CD14-positive monocyte (primary cell): ENCODE data around the gene SLC22A14. TPM values are rescaled to one million over a fixed set of nuclear protein-coding genes. Genes with fewer than 3 reads are reported as not detected.
A peak's percentile ranks its signal among the peaks of the same experiment; 100 is the strongest.

Source experiments
- DNase-seq, 3 donors: peaks; one replicate each; pipeline ENCODE4 v3.0.0-alpha.2; 2011 to 2022
- H2AFZ ChIP-seq: 2 replicates; pipeline ENCODE4 v1.6.0; 2012; ENCODE audit warnings: mild to moderate bottlenecking, low read depth, low read length, inconsistent platforms; ENCODE audit not compliant: insufficient read depth, poor library complexity, severe bottlenecking
- H3K27ac ChIP-seq, 2 donors: 1 replicate in 1 of 2; 2 replicates in 1 of 2; pipeline ENCODE4 v1.5.1; 2012 to 2013; ENCODE audit warnings: low read length in 2 of 2, control low read depth in 1 of 2, inconsistent platforms in 1 of 2, low read depth in 1 of 2, mild to moderate bottlenecking in 1 of 2
- H3K27me3 ChIP-seq, 2 donors: one replicate each; pipeline versions ENCODE4 v1.6.0 to v1.6.1; 2011 to 2013; ENCODE audit warnings: low read length in 2 of 2; ENCODE audit not compliant: control insufficient read depth in 2 of 2, insufficient read depth in 2 of 2
- H3K36me3 ChIP-seq, 2 donors: replicated peaks in 1 of 2; 1 replicate in 1 of 2; 2 replicates in 1 of 2; pipeline versions ENCODE4 v1.5.1 to v1.6.1; 2012 to 2013; ENCODE audit warnings: low read length in 2 of 2, control low read depth in 1 of 2, inconsistent platforms in 1 of 2, mild to moderate bottlenecking in 1 of 2; ENCODE audit not compliant: insufficient read depth in 2 of 2, control insufficient read depth in 1 of 2
- H3K4me1 ChIP-seq, 2 donors: 1 replicate in 1 of 2; 2 replicates in 1 of 2; pipeline versions ENCODE4 v1.5.1 to v1.6.1; 2012 to 2013; ENCODE audit warnings: low read length in 2 of 2, control low read depth in 1 of 2, inconsistent platforms in 1 of 2, mild to moderate bottlenecking in 1 of 2, moderate library complexity in 1 of 2; ENCODE audit not compliant: insufficient read depth in 2 of 2, control insufficient read depth in 1 of 2
- H3K4me2 ChIP-seq: replicated peaks from 2 replicates; pipeline ENCODE3; 2012; ENCODE audit warnings: low read length, moderate library complexity, mild to moderate bottlenecking; ENCODE audit not compliant: poor library complexity, severe bottlenecking; ENCODE audit errors: extremely low read depth
- H3K4me3 ChIP-seq, 3 experiments: fragments of 200-600 bp in 1 of 3; sonication (generic) in 1 of 3; replicated peaks in 1 of 3; 1 replicate in 2 of 3; 2 replicates in 1 of 3; pipeline ENCODE4 v1.5.1; 2011 to 2013; ENCODE audit warnings: low read length in 3 of 3, mild to moderate bottlenecking in 3 of 3, control low read depth in 2 of 3, low read depth in 2 of 3, inconsistent platforms in 1 of 3, moderate library complexity in 1 of 3
- H3K79me2 ChIP-seq: 2 replicates; pipeline ENCODE4 v1.6.0; 2012; ENCODE audit warnings: mild to moderate bottlenecking, control low read depth, inconsistent platforms, low read length, moderate library complexity; ENCODE audit not compliant: insufficient read depth
- H3K9ac ChIP-seq: 2 replicates; pipeline ENCODE4 v1.6.0; 2017; ENCODE audit warnings: low read length, mild to moderate bottlenecking; ENCODE audit not compliant: insufficient read depth, poor library complexity, severe bottlenecking
- H3K9me3 ChIP-seq, 2 donors: replicated peaks in 1 of 2; 1 replicate in 1 of 2; 2 replicates in 1 of 2; pipeline versions ENCODE4 v1.5.1 to v1.6.1; 2012 to 2013; ENCODE audit warnings: low read length in 2 of 2, control low read depth in 1 of 2; ENCODE audit not compliant: control insufficient read depth in 1 of 2, insufficient read depth in 1 of 2
- H4K20me1 ChIP-seq: 2 replicates; pipeline ENCODE4 v1.6.0; 2012; ENCODE audit warnings: mild to moderate bottlenecking, low read length, control low read depth, moderate library complexity; ENCODE audit not compliant: insufficient read depth
- H3K27ac Mint-ChIP-seq, 7 donors: one replicate each; pipeline ENCODE4 v1.8.0; 2020; ENCODE audit warnings: mild to moderate bottlenecking in 7 of 7, mixed read lengths in 7 of 7, moderate library complexity in 6 of 7, inconsistent platforms in 2 of 7
- H3K27me3 Mint-ChIP-seq, 3 donors: one replicate each; pipeline ENCODE4 v1.8.0; 2021 to 2022; ENCODE audit warnings: low read depth in 3 of 3, mild to moderate bottlenecking in 3 of 3, mixed read lengths in 3 of 3, moderate library complexity in 3 of 3, inconsistent platforms in 1 of 3
- H3K36me3 Mint-ChIP-seq, 2 donors: one replicate each; pipeline ENCODE4 v1.8.0; 2020; ENCODE audit warnings: mixed read lengths in 2 of 2, inconsistent platforms in 1 of 2, mild to moderate bottlenecking in 1 of 2
- H3K4me1 Mint-ChIP-seq: one replicate; pipeline ENCODE4 v1.8.0; 2020; ENCODE audit warnings: mild to moderate bottlenecking, mixed read lengths
- H3K4me3 Mint-ChIP-seq, 2 donors: one replicate each; pipeline ENCODE4 v1.8.0; 2020; ENCODE audit warnings: mild to moderate bottlenecking in 2 of 2, mixed read lengths in 2 of 2, moderate library complexity in 1 of 2
- H3K9me3 Mint-ChIP-seq, 7 donors: one replicate each; pipeline ENCODE4 v1.8.0; 2020 to 2022; ENCODE audit warnings: mixed read lengths in 7 of 7, mild to moderate bottlenecking in 6 of 7, moderate library complexity in 6 of 7, inconsistent platforms in 2 of 7
- WGBS: methylation state at CpG from one replicate; pipeline ENCODE4 v1.1.5; 2013; ENCODE audit warnings: missing lambda C conversion rate; ENCODE audit not compliant: insufficient coverage; 5-methylcytosine and 5-hydroxymethylcytosine counted together
- intact Hi-C, 2 donors: fragments of 100-400 bp; cut with micrococcal nuclease; formaldehyde crosslinking; loops; one replicate each; pipeline versions ENCODE4 v1.15.0 to v1.15.1; 2023
- polyA plus RNA-seq, 3 donors: library from polyadenylated mRNA; depleted of rRNA in 1 of 3; unstranded in 2 of 3; stranded (reverse) in 1 of 3; fragments of 300-500 nt in 2 of 3; fragments of >200 nt in 1 of 3; fragmentation: Illumina TruSeq in 2 of 3; gene quantifications; 1 replicate in 2 of 3; 2 replicates in 1 of 3; pipeline ENCODE4 v1.2.3, GENCODE V29; 2012 to 2021
- TF ChIP-seq, protein P1 (sequence below): fragments of 200-600 bp; IDR thresholded peaks from one replicate; pipeline ENCODE4 v1.8.0; 2022; ENCODE audit warnings: antibody characterized with exemption, mild to moderate bottlenecking

SLC22A14 gene
- polyA plus RNA-seq, 3 donors, result 0.45 TPM; not detected in 2

DNA sequence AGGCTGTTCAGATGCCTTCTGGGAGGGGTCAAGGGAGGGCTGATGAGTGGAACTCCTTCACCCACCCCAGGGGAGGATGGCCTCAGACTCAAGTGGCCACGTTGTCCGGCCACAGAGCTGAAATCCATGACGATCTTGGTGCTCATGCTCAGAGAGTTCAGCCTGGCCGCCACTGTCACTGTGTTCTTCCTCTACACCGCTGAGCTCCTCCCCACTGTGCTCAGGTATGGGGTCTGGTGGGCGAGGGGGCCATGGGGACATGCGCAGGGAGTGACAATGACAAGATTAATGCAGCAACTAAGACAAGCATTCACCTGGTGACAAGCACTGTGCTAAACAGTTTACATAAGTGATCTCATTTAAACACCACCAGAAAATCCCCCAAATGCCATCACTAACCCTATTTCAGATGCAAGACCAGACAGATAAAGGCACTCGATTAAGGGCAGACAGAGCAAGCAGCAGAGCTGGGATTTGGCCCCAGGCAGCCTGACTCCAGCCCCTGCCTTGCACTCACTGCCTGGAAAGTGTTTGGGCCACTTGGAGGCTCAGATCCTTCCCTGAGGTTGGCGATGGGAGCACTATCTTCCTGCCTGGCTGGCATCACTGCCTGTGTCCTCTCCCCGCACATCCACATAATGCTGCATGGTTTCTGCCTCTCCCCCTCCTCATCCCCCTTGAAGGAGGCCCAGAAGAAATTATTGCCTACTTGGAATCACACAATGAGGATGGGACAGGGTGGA, 33.6 kb downstream of the SLC22A14 start:
- H3K9me3 ChIP-seq, result no peaks in the 10 kb centered on the region
- peaks cover 0 to 3% (median 1%) of the 10 kb centered on the region in 3 donors for H3K27me3 Mint-ChIP-seq
- H3K36me3 ChIP-seq, result no peaks in the 10 kb centered on the region
- no peak overlapping the region for H3K27ac ChIP-seq
- WGBS, result 93% methylated on average over 5 of the region's 10 CpGs
- H3K4me3 Mint-ChIP-seq, result no peak overlapping the region
- no peak overlapping the region for H3K4me3 ChIP-seq
- no peak overlapping the region for H2AFZ ChIP-seq
- H3K36me3 Mint-ChIP-seq, result no peaks in the 10 kb centered on the region
- no peaks in the 10 kb centered on the region for H3K27me3 ChIP-seq
- DNase-seq, result no peak
- peaks cover 35 to 51% of the 10 kb centered on the region in 2 donors for H3K4me1 ChIP-seq
- H3K4me1 Mint-ChIP-seq, result peaks cover 48% of the 10 kb centered on the region
- no peak overlapping the region for H3K9ac ChIP-seq
- no peaks in the 10 kb centered on the region for H3K79me2 ChIP-seq
- intact Hi-C loops, result no loop called here
- TF ChIP-seq, protein P1, sequence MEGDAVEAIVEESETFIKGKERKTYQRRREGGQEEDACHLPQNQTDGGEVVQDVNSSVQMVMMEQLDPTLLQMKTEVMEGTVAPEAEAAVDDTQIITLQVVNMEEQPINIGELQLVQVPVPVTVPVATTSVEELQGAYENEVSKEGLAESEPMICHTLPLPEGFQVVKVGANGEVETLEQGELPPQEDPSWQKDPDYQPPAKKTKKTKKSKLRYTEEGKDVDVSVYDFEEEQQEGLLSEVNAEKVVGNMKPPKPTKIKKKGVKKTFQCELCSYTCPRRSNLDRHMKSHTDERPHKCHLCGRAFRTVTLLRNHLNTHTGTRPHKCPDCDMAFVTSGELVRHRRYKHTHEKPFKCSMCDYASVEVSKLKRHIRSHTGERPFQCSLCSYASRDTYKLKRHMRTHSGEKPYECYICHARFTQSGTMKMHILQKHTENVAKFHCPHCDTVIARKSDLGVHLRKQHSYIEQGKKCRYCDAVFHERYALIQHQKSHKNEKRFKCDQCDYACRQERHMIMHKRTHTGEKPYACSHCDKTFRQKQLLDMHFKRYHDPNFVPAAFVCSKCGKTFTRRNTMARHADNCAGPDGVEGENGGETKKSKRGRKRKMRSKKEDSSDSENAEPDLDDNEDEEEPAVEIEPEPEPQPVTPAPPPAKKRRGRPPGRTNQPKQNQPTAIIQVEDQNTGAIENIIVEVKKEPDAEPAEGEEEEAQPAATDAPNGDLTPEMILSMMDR, result no peak
- H3K4me2 ChIP-seq, result no peak overlapping the region
- H3K9me3 Mint-ChIP-seq, result peaks cover 0 to 4% (median 2%) of the 10 kb centered on the region in 7 donors
- peak overlapping the region in 1 of 7 donors; percentile 25 for H3K27ac Mint-ChIP-seq
- no peaks in the 10 kb centered on the region for H4K20me1 ChIP-seq

DNA sequence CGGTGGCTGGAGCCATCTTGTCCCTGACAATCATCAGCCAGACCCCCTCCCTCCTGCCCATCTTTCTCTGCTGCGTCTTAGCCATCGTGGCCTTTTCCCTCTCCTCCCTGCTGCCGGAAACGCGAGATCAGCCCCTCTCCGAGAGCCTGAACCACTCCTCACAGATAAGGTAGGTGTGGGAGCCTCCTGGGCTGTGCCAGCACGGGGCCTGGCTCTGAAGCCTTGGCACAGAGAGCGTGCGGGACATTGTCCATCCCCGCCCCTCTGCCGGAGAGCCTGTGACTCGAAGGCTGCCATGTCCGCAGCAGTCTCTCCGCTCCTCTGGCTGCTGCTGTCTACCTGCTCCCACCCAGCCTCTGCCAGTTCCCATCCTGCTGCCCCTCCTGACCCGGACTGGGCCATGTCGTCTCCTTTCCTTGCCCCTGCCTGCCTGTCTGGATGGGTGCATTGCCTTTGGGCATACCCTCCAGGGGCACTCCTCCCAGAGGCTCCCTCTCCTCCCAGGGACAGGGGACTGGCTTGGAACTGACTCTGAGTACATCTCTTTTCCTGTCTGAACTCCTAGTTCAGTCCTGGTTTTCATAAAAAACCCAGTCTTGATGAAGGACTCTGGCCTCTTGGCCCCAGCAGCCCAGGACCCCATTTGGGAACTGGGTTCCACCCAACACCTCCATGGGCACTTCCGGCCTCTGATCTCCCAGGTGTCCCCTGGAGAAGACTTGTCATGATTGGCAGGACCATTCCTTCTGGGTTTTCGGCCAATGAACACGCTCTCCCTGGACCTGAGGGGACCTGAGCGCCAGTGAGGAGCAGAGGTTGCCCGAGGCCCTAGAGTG, 34.5 kb downstream of the SLC22A14 start:
- no peak overlapping the region for H3K27ac ChIP-seq
- Mint-ChIP-seq H3K27ac (peak overlapping the region in 1 of 7 donors; percentile 50), H3K36me3 (no peaks in the 10 kb centered on the region), H3K4me1 (peaks cover 39% of the 10 kb centered on the region), H3K4me3 (no peak overlapping the region), H3K9me3 (peaks cover 0 to 7% (median 2%) of the 10 kb centered on the region in 7 donors), H3K27me3 (peaks cover 0 to 3% (median 1%) of the 10 kb centered on the region in 3 donors)
- WGBS, result 98% methylated on average over 13 of the region's 22 CpGs
- no peak for DNase-seq
- H3K27me3 ChIP-seq, result no peaks in the 10 kb centered on the region
- TF ChIP-seq, protein P1, result no peak
- H3K4me2 ChIP-seq, result no peak overlapping the region
- no peak overlapping the region for H3K9ac ChIP-seq
- no peak overlapping the region for H3K4me3 ChIP-seq
- H3K79me2 ChIP-seq, result no peaks in the 10 kb centered on the region
- no peak overlapping the region for H2AFZ ChIP-seq
- no peaks in the 10 kb centered on the region for H3K36me3 ChIP-seq
- H3K4me1 ChIP-seq, result peaks cover 27 to 42% of the 10 kb centered on the region in 2 donors
- H3K9me3 ChIP-seq, result no peaks in the 10 kb centered on the region
- intact Hi-C loops, result no loop called here
- no peaks in the 10 kb centered on the region for H4K20me1 ChIP-seq
